ENCODE results near the gene LRCH3.

Gene LRCH3

DNA sequence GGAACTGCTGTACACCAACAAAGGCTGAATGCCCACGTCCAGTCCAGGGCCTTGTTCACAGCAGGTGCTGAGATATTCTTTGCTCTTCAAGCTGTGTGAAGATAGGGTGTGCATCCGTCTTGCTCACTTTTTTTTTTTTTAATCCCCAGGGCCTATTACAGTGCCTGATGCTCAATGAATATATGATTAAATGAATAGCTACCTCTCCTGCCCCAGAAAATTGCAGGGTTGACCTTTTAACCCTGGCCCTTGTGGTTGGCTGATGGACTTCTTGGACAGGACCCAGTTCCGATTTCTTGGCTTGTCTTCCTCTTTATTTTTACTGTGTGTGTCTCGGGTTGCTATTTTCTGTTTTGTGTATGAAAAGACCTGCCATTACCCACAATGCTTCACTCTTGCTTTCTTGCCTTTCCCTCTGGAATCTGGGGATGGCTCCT is 44.2 kb upstream of the LRCH3 start:
- Histone ChIP-seq H3K27ac (ENCODE audit: extremely low read depth, low read depth, low read length) (no peak overlapping the region), H3K4me1 (ENCODE audit: control insufficient read depth, insufficient read depth, low read length) (no peaks in the 10 kb centered on the region), H3K4me3 (ENCODE audit: low read depth, low read length) (no peak overlapping the region), H3K9me3 (ENCODE audit: control insufficient read depth, insufficient read depth, low read depth, low read length) (no peaks in the 10 kb centered on the region), H3K36me3 (ENCODE audit: control insufficient read depth in 2 of 2, insufficient read depth in 1 of 2, low read length in 2 of 2) (no peaks in the 10 kb centered on the region)
- no peak for TF ChIP-seq ZNF423 (tag by site-specific recombination; IDR thresholded peaks at IDR 0.05)
- TF ChIP-seq ZFP69B (tag by site-specific recombination; IDR thresholded peaks at IDR 0.05), result peak; percentile 51
- TF ChIP-seq, protein P1, sequence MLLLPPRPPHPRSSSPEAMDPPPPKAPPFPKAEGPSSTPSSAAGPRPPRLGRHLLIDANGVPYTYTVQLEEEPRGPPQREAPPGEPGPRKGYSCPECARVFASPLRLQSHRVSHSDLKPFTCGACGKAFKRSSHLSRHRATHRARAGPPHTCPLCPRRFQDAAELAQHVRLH (tag by site-specific recombination; IDR thresholded peaks at IDR 0.05), result peak; percentile 10; the same call in 1 of the 2 replicates
- peak; percentile 25; the same call in 1 of the 2 replicates for TF ChIP-seq FEZF1 (tag by site-specific recombination; IDR thresholded peaks at IDR 0.05)
- TF ChIP-seq, protein P2, sequence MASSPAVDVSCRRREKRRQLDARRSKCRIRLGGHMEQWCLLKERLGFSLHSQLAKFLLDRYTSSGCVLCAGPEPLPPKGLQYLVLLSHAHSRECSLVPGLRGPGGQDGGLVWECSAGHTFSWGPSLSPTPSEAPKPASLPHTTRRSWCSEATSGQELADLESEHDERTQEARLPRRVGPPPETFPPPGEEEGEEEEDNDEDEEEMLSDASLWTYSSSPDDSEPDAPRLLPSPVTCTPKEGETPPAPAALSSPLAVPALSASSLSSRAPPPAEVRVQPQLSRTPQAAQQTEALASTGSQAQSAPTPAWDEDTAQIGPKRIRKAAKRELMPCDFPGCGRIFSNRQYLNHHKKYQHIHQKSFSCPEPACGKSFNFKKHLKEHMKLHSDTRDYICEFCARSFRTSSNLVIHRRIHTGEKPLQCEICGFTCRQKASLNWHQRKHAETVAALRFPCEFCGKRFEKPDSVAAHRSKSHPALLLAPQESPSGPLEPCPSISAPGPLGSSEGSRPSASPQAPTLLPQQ (tag by site-specific recombination; IDR thresholded peaks at IDR 0.05), result 0 out of 2 replicates have a peak, but pooled peaks have one; percentile 15
- peak; percentile 48 for TF ChIP-seq PRDM1 (tag by site-specific recombination; IDR thresholded peaks at IDR 0.05)
- no peak for TF ChIP-seq EGR2 (tag by site-specific recombination; IDR thresholded peaks at IDR 0.05; ENCODE audit: low read depth)
- TF ChIP-seq ZNF76 (tag by site-specific recombination; IDR thresholded peaks at IDR 0.05; ENCODE audit: borderline replicate concordance, low read depth), result peak; percentile 45
- TF ChIP-seq ZNF664 (tag by site-specific recombination; IDR thresholded peaks at IDR 0.05), result peak; percentile 53; the same call in 1 of the 2 replicates
- peak; percentile 44; the same call in 1 of the 2 replicates for TF ChIP-seq IKZF3 (tag by site-specific recombination; IDR thresholded peaks at IDR 0.05)
- TF ChIP-seq ZNF560 (tag by site-specific recombination; IDR thresholded peaks at IDR 0.05; ENCODE audit: borderline replicate concordance), result no peak
- TF ChIP-seq ZIC2 (tag by site-specific recombination; IDR thresholded peaks at IDR 0.05), result 0 out of 2 replicates have a peak, but pooled peaks have one; percentile 35
- CTCF ChIA-PET, result no interaction called here
- POLR2A ChIA-PET, result interaction anchor here (0.5 to 1.3 kb wide), 2 partner anchors 9 to 51 kb away, joined by 3 to 4 read pairs; no protein-coding TSS in a partner anchor

DNA sequence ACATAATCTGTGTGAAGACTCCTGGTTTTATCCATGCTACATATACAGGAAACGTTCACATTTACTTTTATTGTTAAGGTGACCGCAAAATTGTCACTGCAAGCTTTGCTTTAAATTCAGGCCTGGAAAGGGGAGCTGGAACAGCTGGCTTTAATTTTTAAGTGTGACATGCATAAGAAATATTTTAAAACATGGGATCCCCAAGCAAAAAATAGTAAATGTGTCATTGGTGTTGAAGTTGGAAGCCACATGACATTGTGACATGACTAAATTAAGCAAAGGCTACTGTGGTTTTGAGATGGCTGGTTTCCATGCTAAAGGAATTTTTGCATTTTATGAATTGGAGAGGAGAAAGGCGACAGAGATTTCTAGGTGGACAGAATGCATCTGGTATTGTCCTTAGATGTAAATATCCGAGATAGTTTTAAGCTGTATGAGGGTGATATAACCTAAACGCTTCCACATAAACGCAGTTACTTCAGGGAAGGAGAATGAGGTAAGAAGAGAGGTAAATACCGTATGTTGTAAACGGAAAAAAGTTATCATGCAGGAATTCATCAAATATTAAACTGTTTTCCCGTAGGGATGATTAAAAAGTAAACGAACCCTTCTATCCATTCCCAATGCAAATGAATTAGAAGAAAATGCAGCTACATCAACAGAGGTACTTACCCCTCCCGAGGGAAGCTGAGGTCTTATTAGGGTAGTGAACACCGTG is 42.3 kb upstream of the LRCH3 start:
- Histone ChIP-seq H3K9me3 (ENCODE audit: control insufficient read depth, insufficient read depth, low read depth, low read length) (no peaks in the 10 kb centered on the region), H3K4me1 (ENCODE audit: control insufficient read depth, insufficient read depth, low read length) (no peaks in the 10 kb centered on the region), H3K4me3 (ENCODE audit: low read depth, low read length) (peak overlapping the region; percentile 77), H3K27ac (ENCODE audit: extremely low read depth, low read depth, low read length) (no peak overlapping the region; the same call in 1 of the 2 replicates), H3K36me3 (ENCODE audit: control insufficient read depth in 2 of 2, insufficient read depth in 1 of 2, low read length in 2 of 2) (no peaks in the 10 kb centered on the region)
- ChIA-PET POLR2A (interaction anchor here (0.8 to 1.2 kb wide), 2 partner anchors 12 to 37 kb away, joined by 3 to 5 read pairs; partner anchors contain the start of gene RUBCN), CTCF (interaction anchor here (0.7 kb wide), 1 partner anchor 1005 kb away, joined by 3 read pairs; no protein-coding TSS in a partner anchor)
- peak; percentile 50 for TF ChIP-seq ZNF623 (tag by site-specific recombination; IDR thresholded peaks at IDR 0.05)
- TF ChIP-seq, protein P3, sequence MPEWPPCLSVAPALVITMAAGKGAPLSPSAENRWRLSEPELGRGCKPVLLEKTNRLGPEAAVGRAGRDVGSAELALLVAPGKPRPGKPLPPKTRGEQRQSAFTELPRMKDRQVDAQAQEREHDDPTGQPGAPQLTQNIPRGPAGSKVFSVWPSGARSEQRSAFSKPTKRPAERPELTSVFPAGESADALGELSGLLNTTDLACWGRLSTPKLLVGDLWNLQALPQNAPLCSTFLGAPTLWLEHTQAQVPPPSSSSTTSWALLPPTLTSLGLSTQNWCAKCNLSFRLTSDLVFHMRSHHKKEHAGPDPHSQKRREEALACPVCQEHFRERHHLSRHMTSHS (tag by site-specific recombination; IDR thresholded peaks at IDR 0.05), result no peak

DNA sequence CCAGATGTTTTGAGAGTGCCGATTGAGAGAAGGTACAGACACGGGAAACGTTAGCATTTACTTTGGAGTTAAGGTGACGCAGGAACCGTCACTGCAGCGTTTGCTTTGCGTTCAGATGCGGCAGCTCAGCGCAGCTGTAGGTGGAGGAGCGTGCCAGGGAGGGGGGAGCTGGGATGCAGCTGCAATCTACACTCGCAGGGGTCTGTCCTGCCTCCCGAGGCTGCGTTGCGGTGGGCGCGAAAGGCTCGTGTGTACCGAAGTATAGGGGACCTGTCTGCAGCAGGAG is 41.8 kb upstream of the LRCH3 start:
- CTCF ChIA-PET, result no interaction called here
- POLR2A ChIA-PET, result interaction anchor here (0.8 to 1.2 kb wide), 2 partner anchors 13 to 37 kb away, joined by 3 to 5 read pairs; partner anchors contain the start of gene RUBCN
- H3K4me1 ChIP-seq (ENCODE audit: control insufficient read depth, insufficient read depth, low read length), result no peaks in the 10 kb centered on the region
- no peaks in the 10 kb centered on the region for H3K9me3 ChIP-seq (ENCODE audit: control insufficient read depth, insufficient read depth, low read depth, low read length)
- H3K36me3 ChIP-seq (ENCODE audit: control insufficient read depth in 2 of 2, insufficient read depth in 1 of 2, low read length in 2 of 2), result no peaks in the 10 kb centered on the region
- H3K4me3 ChIP-seq (ENCODE audit: low read depth, low read length), result peak overlapping the region; percentile 77
- peak overlapping the region; percentile 85; the same call in 1 of the 2 replicates for H3K27ac ChIP-seq (ENCODE audit: extremely low read depth, low read depth, low read length)
- TF ChIP-seq ZNF629 (tag by site-specific recombination; IDR thresholded peaks at IDR 0.05) (peak; percentile 92), ZNF140 (tag by site-specific recombination; IDR thresholded peaks at IDR 0.05) (no peak), KLF1 (tag by site-specific recombination; IDR thresholded peaks at IDR 0.05) (no peak), ZNF423 (tag by site-specific recombination; IDR thresholded peaks at IDR 0.05) (no peak), ZBTB21 (tag by site-specific recombination; IDR thresholded peaks at IDR 0.05) (peak; percentile 67; the same call in 1 of the 2 replicates), KLF10 (tag by site-specific recombination; IDR thresholded peaks at IDR 0.05) (no peak), ZNF626 (tag by site-specific recombination; IDR thresholded peaks at IDR 0.05) (no peak), ZNF2 (tag by site-specific recombination; IDR thresholded peaks at IDR 0.05) (peak; percentile 60; the same call in 1 of the 2 replicates), BCL11B (tag by site-specific recombination; IDR thresholded peaks at IDR 0.05; ENCODE audit: low read depth) (no peak), ZIC2 (tag by site-specific recombination; IDR thresholded peaks at IDR 0.05) (no peak), ZNF366 (tag by site-specific recombination; conservative IDR thresholded peaks at IDR 0.05) (no peak), ZNF239 (tag by site-specific recombination; IDR thresholded peaks at IDR 0.05) (no peak)
- TF ChIP-seq, protein P2 (tag by site-specific recombination; IDR thresholded peaks at IDR 0.05), result no peak
- TF ChIP-seq, protein P4, sequence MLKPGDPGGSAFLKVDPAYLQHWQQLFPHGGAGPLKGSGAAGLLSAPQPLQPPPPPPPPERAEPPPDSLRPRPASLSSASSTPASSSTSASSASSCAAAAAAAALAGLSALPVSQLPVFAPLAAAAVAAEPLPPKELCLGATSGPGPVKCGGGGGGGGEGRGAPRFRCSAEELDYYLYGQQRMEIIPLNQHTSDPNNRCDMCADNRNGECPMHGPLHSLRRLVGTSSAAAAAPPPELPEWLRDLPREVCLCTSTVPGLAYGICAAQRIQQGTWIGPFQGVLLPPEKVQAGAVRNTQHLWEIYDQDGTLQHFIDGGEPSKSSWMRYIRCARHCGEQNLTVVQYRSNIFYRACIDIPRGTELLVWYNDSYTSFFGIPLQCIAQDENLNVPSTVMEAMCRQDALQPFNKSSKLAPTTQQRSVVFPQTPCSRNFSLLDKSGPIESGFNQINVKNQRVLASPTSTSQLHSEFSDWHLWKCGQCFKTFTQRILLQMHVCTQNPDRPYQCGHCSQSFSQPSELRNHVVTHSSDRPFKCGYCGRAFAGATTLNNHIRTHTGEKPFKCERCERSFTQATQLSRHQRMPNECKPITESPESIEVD (tag by site-specific recombination; IDR thresholded peaks at IDR 0.05), result no peak

Data from HEK293 (cell line).